GM18867 (cell line): ENCODE data around the gene B3GNT5.
A peak's percentile ranks its signal among the peaks of the same experiment; 100 is the strongest.

Source experiments
- ATAC-seq: cut with Tn5 transposase; IDR thresholded peaks from one replicate; pipeline ENCODE4 v1.9.1; 2021; ENCODE audit warnings: mild to moderate bottlenecking, moderate library complexity; ENCODE audit not compliant: unreplicated experiment

Gene B3GNT5

GRCh38 chr3:183264268-183264667 lies 11.2 kb downstream of the B3GNT5 start:
- ATAC-seq: no peak

DNA sequence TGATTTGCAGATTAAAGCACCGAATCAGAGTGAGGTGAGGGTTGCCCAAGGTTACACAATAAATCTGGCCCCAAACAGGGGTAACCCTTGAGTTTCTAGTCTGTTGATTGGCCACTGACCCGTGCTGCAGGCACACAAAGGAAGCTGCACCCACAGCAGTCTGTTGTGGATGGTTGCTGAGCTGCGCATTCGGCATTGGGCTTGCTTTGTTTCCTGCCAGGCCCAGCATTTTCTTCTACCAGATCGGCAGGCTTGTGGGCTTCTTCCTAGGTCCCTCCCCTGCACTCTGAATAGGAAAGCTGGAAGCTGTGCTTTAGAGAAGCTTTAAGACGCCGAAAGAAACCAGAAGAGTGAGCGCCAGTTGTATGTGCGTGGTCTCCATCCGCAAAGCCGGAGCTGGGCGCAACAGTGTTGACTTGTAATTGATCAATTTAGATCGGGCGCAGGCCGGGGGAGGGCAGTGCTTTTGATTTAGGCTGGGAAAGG lies 12.1 kb downstream of the B3GNT5 start:
- no peak for ATAC-seq

GRCh38 chr3:183265834-183266417 lies 12.9 kb downstream of the B3GNT5 start:
- no peak for ATAC-seq

DNA sequence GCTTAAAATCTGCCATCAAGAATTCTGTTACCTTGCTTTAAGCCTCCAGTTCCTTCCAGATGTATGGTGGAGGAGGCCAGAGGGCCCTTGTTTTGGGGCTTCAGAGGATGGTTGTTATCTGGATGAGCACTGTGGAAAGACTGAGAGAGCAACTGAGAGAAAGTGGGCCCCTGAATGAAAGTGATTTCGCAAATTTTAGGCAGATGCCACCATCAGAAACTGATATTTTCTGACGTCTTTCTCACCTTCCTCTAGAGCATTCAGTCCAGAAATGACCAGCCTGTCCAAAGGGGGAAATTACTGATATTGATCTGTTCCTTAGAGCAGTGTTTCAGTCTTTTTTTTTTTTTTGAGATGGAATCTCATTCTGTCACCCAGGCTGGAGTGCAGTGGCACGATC lies 13.4 kb downstream of the B3GNT5 start:
- ATAC-seq: no peak

- ATAC-seq: no peak
These were observed 14.1 kb downstream of the B3GNT5 start for GRCh38 chr3:183267140-183267539.

GRCh38 chr3:183268366-183268765 lies 15.3 kb downstream of the B3GNT5 start:
- ATAC-seq: no peak

GRCh38 chr3:183269345-183269744 lies 16.3 kb downstream of the B3GNT5 start:
- ATAC-seq: no peak

DNA sequence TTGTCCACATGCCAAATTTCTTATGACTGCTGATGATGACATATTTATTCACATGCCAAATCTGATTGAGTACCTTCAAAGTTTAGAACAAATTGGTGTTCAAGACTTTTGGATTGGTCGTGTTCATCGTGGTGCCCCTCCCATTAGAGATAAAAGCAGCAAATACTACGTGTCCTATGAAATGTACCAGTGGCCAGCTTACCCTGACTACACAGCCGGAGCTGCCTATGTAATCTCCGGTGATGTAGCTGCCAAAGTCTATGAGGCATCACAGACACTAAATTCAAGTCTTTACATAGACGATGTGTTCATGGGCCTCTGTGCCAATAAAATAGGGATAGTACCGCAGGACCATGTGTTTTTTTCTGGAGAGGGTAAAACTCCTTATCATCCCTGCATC lies 17.3 kb downstream of the B3GNT5 start:
- no peak for ATAC-seq

DNA sequence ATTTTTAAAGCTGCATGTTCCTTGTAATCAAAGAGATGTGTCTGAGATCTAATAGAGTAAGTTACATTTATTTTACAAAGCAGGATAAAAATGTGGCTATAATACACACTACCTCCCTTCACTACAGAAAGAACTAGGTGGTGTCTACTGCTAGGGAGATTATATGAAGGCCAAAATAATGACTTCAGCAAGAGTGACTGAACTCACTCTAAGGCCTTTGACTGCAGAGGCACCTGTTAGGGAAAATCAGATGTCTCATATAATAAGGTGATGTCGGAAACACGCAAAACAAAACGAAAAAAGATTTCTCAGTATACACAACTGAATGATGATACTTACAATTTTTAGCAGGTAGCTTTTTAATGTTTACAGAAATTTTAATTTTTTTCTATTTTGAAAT lies 19.1 kb downstream of the B3GNT5 start:
- no peak for ATAC-seq

DNA sequence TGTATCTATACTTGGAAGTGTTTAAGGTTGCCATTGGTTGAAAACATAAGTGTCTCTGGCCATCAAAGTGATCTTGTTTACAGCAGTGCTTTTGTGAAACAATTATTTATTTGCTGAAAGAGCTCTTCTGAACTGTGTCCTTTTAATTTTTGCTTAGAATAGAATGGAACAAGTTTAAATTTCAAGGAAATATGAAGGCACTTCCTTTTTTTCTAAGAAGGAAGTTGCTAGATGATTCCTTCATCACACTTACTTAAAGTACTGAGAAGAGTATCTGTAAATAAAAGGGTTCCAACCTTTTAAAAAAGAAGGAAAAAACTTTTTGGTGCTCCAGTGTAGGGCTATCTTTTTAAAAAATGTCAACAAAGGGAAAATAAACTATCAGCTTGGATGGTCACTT lies 19.7 kb downstream of the B3GNT5 start:
- no peak for ATAC-seq

DNA sequence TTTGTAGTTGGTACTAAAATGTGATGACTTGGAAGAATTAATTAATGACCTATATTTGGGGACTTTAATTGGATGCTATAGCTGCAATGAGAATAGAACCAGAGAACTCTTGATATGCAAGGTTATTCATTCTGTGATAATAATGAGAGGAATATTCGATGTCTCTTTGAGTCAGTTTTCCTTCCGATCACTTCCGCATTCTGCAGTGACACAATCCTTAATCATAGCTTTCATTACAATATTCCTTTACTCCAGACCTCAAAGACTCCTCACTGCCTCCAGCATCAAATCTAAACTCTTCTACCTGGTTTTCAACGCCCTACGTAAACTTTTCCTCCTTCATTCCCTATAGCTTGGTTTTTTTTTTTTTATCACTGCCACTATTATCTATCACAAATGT lies 21.6 kb downstream of the B3GNT5 start:
- no peak for ATAC-seq

- no peak for ATAC-seq
These were observed 22.4 kb downstream of the B3GNT5 start for GRCh38 chr3:183275418-183275817.

DNA sequence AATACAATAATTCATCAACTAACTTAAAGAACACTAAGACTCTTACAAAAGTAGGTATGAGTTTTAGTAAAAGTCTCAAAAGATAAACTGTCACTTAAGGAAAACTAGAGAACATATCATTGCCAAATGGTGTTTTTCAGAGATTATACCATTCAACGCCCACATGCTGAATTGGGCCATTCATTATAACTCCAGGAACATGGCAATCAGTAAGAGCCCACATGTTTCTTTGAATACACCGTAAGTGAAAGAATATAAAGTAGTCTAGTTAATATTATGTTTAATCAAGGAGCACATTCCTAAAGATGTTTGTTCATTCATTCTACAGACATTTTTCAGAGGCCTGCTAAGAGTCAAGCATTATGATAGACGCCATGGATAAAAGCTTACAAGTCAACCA lies 22.9 kb downstream of the B3GNT5 start:
- ATAC-seq: no peak

- no peak for ATAC-seq
These were observed 24.2 kb downstream of the B3GNT5 start for GRCh38 chr3:183277260-183277659.

GRCh38 chr3:183278479-183279088 lies 25.5 kb downstream of the B3GNT5 start:
- ATAC-seq: no peak

DNA sequence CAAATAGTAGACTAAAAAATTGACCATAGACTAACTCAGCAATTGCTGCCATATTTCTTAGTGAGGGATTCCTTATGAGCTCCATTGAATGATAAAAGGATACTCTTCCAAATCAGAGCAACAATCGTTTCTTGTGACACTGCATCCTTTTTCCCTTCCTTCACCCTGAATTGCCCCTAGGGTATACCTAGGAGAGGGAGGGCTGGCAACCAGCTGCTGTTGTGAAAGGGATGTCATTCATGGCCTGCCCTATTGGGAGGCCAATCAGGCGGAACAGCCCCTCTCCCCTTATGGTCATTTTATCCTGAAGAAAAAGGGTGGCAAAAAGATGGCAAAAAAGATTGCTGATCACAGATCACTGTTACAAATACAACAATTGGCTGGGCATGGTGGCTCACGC lies 26.3 kb downstream of the B3GNT5 start:
- ATAC-seq: no peak

GRCh38 chr3:183281126-183281797 lies 28.2 kb downstream of the B3GNT5 start:
- no peak for ATAC-seq

- no peak for ATAC-seq
These were observed 30.8 kb downstream of the B3GNT5 start for GRCh38 chr3:183283886-183284285.

GRCh38 chr3:183284570-183284969 lies 31.5 kb downstream of the B3GNT5 start:
- no peak for ATAC-seq

- no peak for ATAC-seq
These were observed 32.3 kb downstream of the B3GNT5 start for GRCh38 chr3:183285318-183285717.

DNA sequence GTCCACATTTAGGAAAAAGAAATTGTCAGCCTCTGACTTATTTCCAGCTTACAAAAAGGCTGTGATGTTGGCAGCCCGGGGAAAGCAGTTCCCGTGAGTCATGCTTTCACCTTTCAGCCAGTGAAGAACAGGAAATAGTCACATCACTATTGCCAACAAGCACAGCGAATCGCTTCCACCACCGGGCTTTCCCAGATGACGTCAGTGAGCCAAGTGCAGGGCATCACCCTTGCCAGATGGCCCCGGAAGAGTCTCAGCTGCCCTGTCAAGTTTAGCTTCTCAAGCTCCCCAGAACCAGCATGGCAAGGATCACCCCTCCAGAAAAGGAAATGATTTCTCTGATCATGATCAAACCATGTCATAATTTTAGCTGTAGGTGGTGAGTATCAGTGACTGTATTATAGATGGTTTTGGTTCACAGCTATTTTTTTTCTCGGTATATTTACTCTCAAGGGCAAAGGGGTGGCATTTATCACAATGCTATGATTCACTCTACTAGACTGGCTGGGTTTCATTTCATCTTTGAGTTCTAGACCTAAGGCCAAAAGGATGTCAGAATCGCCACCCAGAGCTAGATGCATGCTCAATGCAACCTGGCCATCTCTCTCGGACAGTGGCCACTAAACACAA lies 32.9 kb downstream of the B3GNT5 start:
- ATAC-seq: peak; percentile 96
